ENCODE measurements around the gene HNMT. TPM values are rescaled to one million over a fixed set of nuclear protein-coding genes. Genes with fewer than 3 reads are reported as not detected.
A peak's percentile ranks its signal among the peaks of the same experiment; 100 is the strongest.
"Not testable (repeated sequence)": the region's sequence is repeated elsewhere in the genome, so short reads cannot be mapped to it uniquely, and the experiment has no call there.

The HNMT gene
- polyA plus RNA-seq, 1 donor from 2014 or later = not detected

- Mint-ChIP-seq H3K36me3 (no peaks in the 10 kb centered on the region), H3K27me3 (peaks cover 4% of the 10 kb centered on the region), H3K4me3 (no peak overlapping the region), H3K4me1 (peaks cover 0 to 4% (median 1%) of the 10 kb centered on the region in 3 donors), H3K27ac (no peak overlapping the region), H3K9me3 (peaks cover 0 to under 1% (median 0%) of the 10 kb centered on the region in 3 donors)
Observed at GRCh38 chr2:137957033-137957432, 7.2 kb upstream of the HNMT start.

GRCh38 chr2:137959166-137959565 lies 5.1 kb upstream of the HNMT start:
- H3K9me3 Mint-ChIP-seq = peaks cover 0 to 2% (median 0%) of the 10 kb centered on the region in 3 donors
- no peak overlapping the region for H3K27ac Mint-ChIP-seq
- no peaks in the 10 kb centered on the region for H3K36me3 Mint-ChIP-seq
- no peak overlapping the region for H3K4me3 Mint-ChIP-seq
- peaks cover 0 to 1% (median 0%) of the 10 kb centered on the region in 3 donors for H3K4me1 Mint-ChIP-seq
- H3K27me3 Mint-ChIP-seq = peaks cover 4% of the 10 kb centered on the region

- H3K4me1 Mint-ChIP-seq = peaks cover 0 to 5% (median 0%) of the 10 kb centered on the region in 3 donors
- H3K4me3 Mint-ChIP-seq = no peak overlapping the region
- peaks cover 2% of the 10 kb centered on the region for H3K36me3 Mint-ChIP-seq
- H3K27ac Mint-ChIP-seq = no peak overlapping the region
- H3K9me3 Mint-ChIP-seq = peaks cover 0 to 2% (median 0%) of the 10 kb centered on the region in 3 donors
- H3K27me3 Mint-ChIP-seq = peaks cover 4% of the 10 kb centered on the region
Observed at GRCh38 chr2:137960223-137960622, 4.0 kb upstream of the HNMT start.

- Mint-ChIP-seq H3K9me3 (peaks cover 0 to 2% (median 0%) of the 10 kb centered on the region in 3 donors), H3K27ac (no peak overlapping the region)
Observed at GRCh38 chr2:137961602-137962001, 2.7 kb upstream of the HNMT start.

GRCh38 chr2:137963535-137964065 lies 673 bp upstream of the HNMT start:
- Mint-ChIP-seq H3K27me3 (no peaks in the 10 kb centered on the region), H3K9me3 (peaks cover 0 to 2% (median 0%) of the 10 kb centered on the region in 3 donors), H3K27ac (no peak overlapping the region), H3K4me1 (peaks cover 0 to 5% (median 0%) of the 10 kb centered on the region in 3 donors), H3K36me3 (peaks cover 2% of the 10 kb centered on the region), H3K4me3 (no peak overlapping the region)

More at GRCh38 chr2:137961602-137962001, 2.7 kb upstream of the HNMT start:
- peaks cover 4% of the 10 kb centered on the region for H3K27me3 Mint-ChIP-seq
- H3K4me3 Mint-ChIP-seq = no peak overlapping the region
- peaks cover 2% of the 10 kb centered on the region for H3K36me3 Mint-ChIP-seq
- peaks cover 0 to 5% (median 0%) of the 10 kb centered on the region in 3 donors for H3K4me1 Mint-ChIP-seq

- H3K27me3 Mint-ChIP-seq = peaks cover 2% of the 10 kb centered on the region
- H3K4me1 Mint-ChIP-seq = peaks cover 0 to 5% (median 0%) of the 10 kb centered on the region in 3 donors
- peaks cover 0 to 2% (median 0%) of the 10 kb centered on the region in 3 donors for H3K9me3 Mint-ChIP-seq
- H3K27ac Mint-ChIP-seq = no peak overlapping the region
- peak overlapping the region in 1 of 4 donors; percentile 54 for H3K4me3 Mint-ChIP-seq
- H3K36me3 Mint-ChIP-seq = peaks cover 2% of the 10 kb centered on the region
Observed at GRCh38 chr2:137964859-137965459, 686 bp downstream of the HNMT start.

- Mint-ChIP-seq H3K27ac (no peak overlapping the region), H3K27me3 (peaks cover 2% of the 10 kb centered on the region), H3K9me3 (peaks cover 0 to 2% (median 0%) of the 10 kb centered on the region in 3 donors), H3K4me3 (no peak overlapping the region), H3K36me3 (peaks cover 2% of the 10 kb centered on the region), H3K4me1 (peaks cover 0 to 5% (median 0%) of the 10 kb centered on the region in 3 donors)
Observed at GRCh38 chr2:137966043-137966442, 1.8 kb downstream of the HNMT start.

- peaks cover 2% of the 10 kb centered on the region for H3K36me3 Mint-ChIP-seq
- peaks cover 0 to 1% (median 0%) of the 10 kb centered on the region in 3 donors for H3K9me3 Mint-ChIP-seq
- peaks cover 0 to 5% (median 0%) of the 10 kb centered on the region in 3 donors for H3K4me1 Mint-ChIP-seq
- H3K27ac Mint-ChIP-seq = no peak overlapping the region
- H3K27me3 Mint-ChIP-seq = peaks cover 2% of the 10 kb centered on the region
- H3K4me3 Mint-ChIP-seq = no peak overlapping the region
Observed at GRCh38 chr2:137967042-137967441, 2.8 kb downstream of the HNMT start.

GRCh38 chr2:137968477-137969417 lies 4.5 kb downstream of the HNMT start:
- Mint-ChIP-seq H3K27ac (no peak overlapping the region), H3K9me3 (no peaks in the 10 kb centered on the region), H3K27me3 (peaks cover 2% of the 10 kb centered on the region), H3K36me3 (peaks cover 2% of the 10 kb centered on the region), H3K4me1 (peaks cover 0 to 4% (median 0%) of the 10 kb centered on the region in 3 donors), H3K4me3 (no peak overlapping the region)

GRCh38 chr2:137969418-137969765 lies 5.1 kb downstream of the HNMT start:
- peaks cover 0 to 3% (median 0%) of the 10 kb centered on the region in 3 donors for H3K4me1 Mint-ChIP-seq
- no peak overlapping the region for H3K4me3 Mint-ChIP-seq
- H3K9me3 Mint-ChIP-seq = no peaks in the 10 kb centered on the region
- H3K27ac Mint-ChIP-seq = no peak overlapping the region
- peaks cover 2% of the 10 kb centered on the region for H3K27me3 Mint-ChIP-seq
- peaks cover 2% of the 10 kb centered on the region for H3K36me3 Mint-ChIP-seq

GRCh38 chr2:137969876-137970275 lies 5.6 kb downstream of the HNMT start:
- Mint-ChIP-seq H3K27me3 (peaks cover 2% of the 10 kb centered on the region), H3K4me1 (no peaks in the 10 kb centered on the region), H3K27ac (no peak overlapping the region), H3K9me3 (no peaks in the 10 kb centered on the region), H3K4me3 (no peak overlapping the region), H3K36me3 (peaks cover 2% of the 10 kb centered on the region)

- H3K4me3 Mint-ChIP-seq, H3K9me3 Mint-ChIP-seq, H3K27me3 Mint-ChIP-seq, H3K4me1 Mint-ChIP-seq, H3K36me3 Mint-ChIP-seq, H3K27ac Mint-ChIP-seq: not testable (repeated sequence)
Observed at GRCh38 chr2:137971259-137971658, 7.0 kb downstream of the HNMT start.

- no peaks in the 10 kb centered on the region for H3K36me3 Mint-ChIP-seq
Observed at GRCh38 chr2:137973280-137973679, 9.0 kb downstream of the HNMT start.

GRCh38 chr2:137975280-137976271 lies 11.3 kb downstream of the HNMT start:
- H3K4me1 Mint-ChIP-seq = no peaks in the 10 kb centered on the region
- H3K4me3 Mint-ChIP-seq = no peak overlapping the region
- H3K27me3 Mint-ChIP-seq = peaks cover 2% of the 10 kb centered on the region
- no peaks in the 10 kb centered on the region for H3K36me3 Mint-ChIP-seq
- H3K27ac Mint-ChIP-seq = no peak overlapping the region
- no peaks in the 10 kb centered on the region for H3K9me3 Mint-ChIP-seq

More at GRCh38 chr2:137973280-137973679, 9.0 kb downstream of the HNMT start:
- peaks cover 5% of the 10 kb centered on the region for H3K27me3 Mint-ChIP-seq
- H3K4me3 Mint-ChIP-seq = no peak overlapping the region
- H3K4me1 Mint-ChIP-seq = no peaks in the 10 kb centered on the region
- H3K9me3 Mint-ChIP-seq = no peaks in the 10 kb centered on the region
- no peak overlapping the region for H3K27ac Mint-ChIP-seq

Measured in IgD-negative memory B cell (primary cell).